Neural cell (in vitro differentiated cells): ENCODE results near the gene STON2. TPM values are rescaled to one million over a fixed set of nuclear protein-coding genes. Genes with fewer than 3 reads are reported as not detected.

Experiments used
- H2AFZ ChIP-seq: fragments of 200-600, 300-800 bp; sonication (generic), shearing (Covaris generic); 2 replicates; pipeline ENCODE4 v1.6.0; 2014; ENCODE audit warnings: low read depth, mild to moderate bottlenecking, antibody characterized with exemption, low read length, moderate library complexity
- H3F3A ChIP-seq: fragments of 200-600 bp; shearing (Covaris generic); 2 replicates; pipeline ENCODE4 v1.6.1; 2016; ENCODE audit warnings: mild to moderate bottlenecking, moderate library complexity, mixed read lengths, antibody characterized with exemption, low read length; ENCODE audit not compliant: insufficient read depth, poor library complexity, severe bottlenecking
- H3K27ac ChIP-seq: fragments of 200-600, 300-800 bp; sonication (generic), shearing (Covaris generic); 2 replicates; pipeline ENCODE4 v1.5.1; 2014; ENCODE audit warnings: mild to moderate bottlenecking, low read length, moderate library complexity
- H3K27me3 ChIP-seq: fragments of 300-800, 200-600 bp; sonication (generic), shearing (Covaris generic); 2 replicates; pipeline ENCODE4 v1.6.0; 2014; ENCODE audit warnings: mild to moderate bottlenecking, low read depth, low read length, moderate library complexity; ENCODE audit not compliant: insufficient read depth
- H3K36me3 ChIP-seq: fragments of 300-800, 200-600 bp; sonication (generic), shearing (Covaris generic); 2 replicates; pipeline ENCODE4 v1.5.1; 2014; ENCODE audit warnings: mild to moderate bottlenecking, antibody characterized with exemption, low read length, moderate library complexity; ENCODE audit not compliant: insufficient read depth
- H3K4me2 ChIP-seq: fragments of 300-800, 200-600 bp; sonication (generic), shearing (Covaris generic); 2 replicates; pipeline ENCODE4 v1.6.0; 2014; ENCODE audit warnings: mild to moderate bottlenecking, low read length
- H3K4me3 ChIP-seq: fragments of 300-800, 200-600 bp; sonication (generic), shearing (Covaris generic); 2 replicates; pipeline ENCODE4 v1.5.1; 2014; ENCODE audit warnings: mild to moderate bottlenecking, low read length, moderate library complexity
- H3K79me2 ChIP-seq: fragments of 200-600 bp; shearing (Covaris generic); replicated peaks from 2 replicates; pipeline ENCODE4 v1.6.0; 2014; ENCODE audit warnings: mild to moderate bottlenecking, low read length, moderate library complexity; ENCODE audit not compliant: insufficient read depth
- H3K9ac ChIP-seq: fragments of 300-800, 200-600 bp; sonication (generic), shearing (Covaris generic); 2 replicates; pipeline ENCODE4 v1.6.1; 2016; ENCODE audit warnings: mild to moderate bottlenecking, low read length, mixed read lengths
- H3K9me2 ChIP-seq: fragments of 200-600 bp; shearing (Covaris generic); 2 replicates; pipeline ENCODE4 v1.6.1; 2016; ENCODE audit warnings: mild to moderate bottlenecking, low read length, mixed read lengths; ENCODE audit not compliant: insufficient read depth
- H3K9me3 ChIP-seq: fragments of 200-600, 300-800 bp; sonication (generic), shearing (Covaris generic); 2 replicates; pipeline ENCODE4 v1.6.1; 2016; ENCODE audit warnings: mild to moderate bottlenecking, mixed run types, low read length, moderate library complexity, mixed read lengths
- H4K20me1 ChIP-seq: fragments of 200-600 bp; shearing (Covaris generic); 2 replicates; pipeline ENCODE4 v1.6.1; 2016; ENCODE audit warnings: mild to moderate bottlenecking, mixed run types; ENCODE audit not compliant: insufficient read depth
- CTCF ChIP-seq: fragments of 450-650 bp; IDR thresholded peaks from 2 replicates; pipeline ENCODE4 v1.5.1; 2014; ENCODE audit warnings: antibody characterized with exemption, mild to moderate bottlenecking, moderate library complexity; ENCODE audit not compliant: poor library complexity, severe bottlenecking
- EP300 ChIP-seq: fragments of 450-650 bp; conservative IDR thresholded peaks from 2 replicates; pipeline ENCODE4 v1.6.1; 2014; ENCODE audit warnings: antibody characterized with exemption, mild to moderate bottlenecking, moderate library complexity; ENCODE audit not compliant: poor library complexity, severe bottlenecking
- EZH2 ChIP-seq: fragments of 200-600, 300-800 bp; shearing (Covaris generic), sonication (generic); IDR thresholded peaks from 2 replicates; pipeline ENCODE4 v1.6.1; 2014; ENCODE audit warnings: antibody characterized with exemption, low read length, borderline replicate concordance, mild to moderate bottlenecking; ENCODE audit not compliant: insufficient read depth, poor library complexity, severe bottlenecking
- MXI1 ChIP-seq: fragments of 450-650 bp; conservative IDR thresholded peaks from 2 replicates; pipeline ENCODE4 v1.6.1; 2014; ENCODE audit warnings: antibody characterized with exemption, mild to moderate bottlenecking; ENCODE audit not compliant: poor library complexity, severe bottlenecking
- POLR2AphosphoS5 ChIP-seq: IDR thresholded peaks from 2 replicates; pipeline ENCODE4 v1.6.1; 2012
- RAD21 ChIP-seq: fragments of 450-650 bp; conservative IDR thresholded peaks from 2 replicates; pipeline ENCODE4 v1.6.1; 2014; ENCODE audit warnings: antibody characterized with exemption, mild to moderate bottlenecking, moderate library complexity
- REST ChIP-seq: IDR thresholded peaks from 2 replicates; pipeline ENCODE4 v1.6.1; 2012; ENCODE audit warnings: borderline replicate concordance
- SMC3 ChIP-seq: fragments of 450-650 bp; conservative IDR thresholded peaks from 2 replicates; pipeline ENCODE4 v1.6.1; 2014; ENCODE audit warnings: antibody characterized with exemption, mild to moderate bottlenecking, moderate library complexity; ENCODE audit not compliant: poor library complexity
- TAF1 ChIP-seq: IDR thresholded peaks from 2 replicates; pipeline ENCODE4 v1.6.1; 2012; ENCODE audit warnings: low read depth
- polyA plus RNA-seq: library from polyadenylated mRNA; depleted of rRNA; stranded (reverse); fragments of >200 nt; gene quantifications from 2 replicates; pipeline ENCODE4 v1.2.3, GENCODE V29; 2014

The STON2 gene
- polyA plus RNA-seq, 1 donor from 2014 or later = 11.3 TPM

GRCh38 chr14:81222691-81223090, 177.4 kb downstream of the STON2 start:
- TF ChIP-seq MXI1 (no peak), TAF1 (no peak), EZH2 (no peak), EP300 (no peak), REST (no peak), CTCF (no peak), POLR2AphosphoS5 (no peak), SMC3 (no peak), RAD21 (no peak)
- no peak overlapping the region for H3K27ac ChIP-seq

GRCh38 chr14:81222126-81222525, 178.0 kb downstream of the STON2 start:
- H2AFZ ChIP-seq = peak overlapping the region; percentile 17
- no peaks in the 10 kb centered on the region for H4K20me1 ChIP-seq
- peak overlapping the region; percentile 87 for H3K9ac ChIP-seq
- no peaks in the 10 kb centered on the region for H3K9me2 ChIP-seq
- H3K27ac ChIP-seq = peak overlapping the region; percentile 95
- TF ChIP-seq REST (no peak), CTCF (no peak), TAF1 (no peak), MXI1 (no peak), RAD21 (no peak), POLR2AphosphoS5 (no peak)
- H3K36me3 ChIP-seq = no peaks in the 10 kb centered on the region
- H3F3A ChIP-seq = peaks cover 11% of the 10 kb centered on the region
- H3K27me3 ChIP-seq = no peaks in the 10 kb centered on the region
- peaks cover 18% of the 10 kb centered on the region for H3K79me2 ChIP-seq
- H3K9me3 ChIP-seq = no peaks in the 10 kb centered on the region
- peak overlapping the region; percentile 56 for H3K4me2 ChIP-seq
- H3K4me3 ChIP-seq = peak overlapping the region; percentile 79

More at GRCh38 chr14:81222691-81223090, 177.4 kb downstream of the STON2 start:
- Histone ChIP-seq H3K4me3 (no peak overlapping the region), H3K9me3 (no peaks in the 10 kb centered on the region), H3F3A (peaks cover 11% of the 10 kb centered on the region), H3K9me2 (no peaks in the 10 kb centered on the region), H3K27me3 (no peaks in the 10 kb centered on the region), H2AFZ (no peak overlapping the region), H3K9ac (no peak overlapping the region), H3K4me2 (no peak overlapping the region), H3K36me3 (no peaks in the 10 kb centered on the region), H4K20me1 (no peaks in the 10 kb centered on the region), H3K79me2 (peaks cover 13% of the 10 kb centered on the region)
